ENCODE results near the gene KRT86. TPM values are rescaled to one million over a fixed set of nuclear protein-coding genes. Genes with fewer than 3 reads are reported as not detected.

KRT86 gene
- total RNA-seq, 4 donors from 2014 or later: 3.6 TPM; not detected in 3

GRCh38 chr12:52267266-52267665 is 7.2 kb upstream of the KRT86 start:
- Histone ChIP-seq H3K4me3 (no peak overlapping the region), H3K27me3 (peaks cover 5% of the 10 kb centered on the region), H3K4me1 (no peaks in the 10 kb centered on the region), H3K36me3 (no peaks in the 10 kb centered on the region), H3K27ac (no peak overlapping the region), H3K9me3 (no peaks in the 10 kb centered on the region)
- no peak for DNase-seq
- TF ChIP-seq POLR2A (IDR thresholded peaks at IDR 0.05) (no peak), EP300 (IDR thresholded peaks at IDR 0.05; ENCODE audit: low read depth) (no peak), POLR2AphosphoS5 (IDR thresholded peaks at IDR 0.05) (no peak), CTCF (IDR thresholded peaks at IDR 0.05) (no peak)
- in situ Hi-C loops (cut with MboI; ENCODE audit: low pct_ligation_motif_present in 1 of 4, low pct_unique_long_range_greater_than_20kb in 1 of 4, low sequenced_read_pairs in 3 of 4): no loop called here
- intact Hi-C loops (cut with DNase I; ENCODE audit: low total_unique reads): no loop called here
- WGBS, 2 donors (ENCODE audit: low coverage in 1 of 2): 79% methylated on average over 3 of the region's 3 CpGs; no CpG with 5 or more reads in 1 of the 2 donors

GRCh38 chr12:52267699-52268098 is 6.7 kb upstream of the KRT86 start:
- no peak for DNase-seq
- intact Hi-C loops (cut with DNase I; ENCODE audit: low total_unique reads): no loop called here
- Histone ChIP-seq H3K27me3 (peaks cover 5% of the 10 kb centered on the region), H3K36me3 (no peaks in the 10 kb centered on the region), H3K9me3 (no peaks in the 10 kb centered on the region), H3K4me3 (no peak overlapping the region), H3K27ac (no peak overlapping the region), H3K4me1 (no peaks in the 10 kb centered on the region)
- in situ Hi-C loops (cut with MboI; ENCODE audit: low pct_ligation_motif_present in 1 of 4, low pct_unique_long_range_greater_than_20kb in 1 of 4, low sequenced_read_pairs in 3 of 4): no loop called here
- WGBS, 2 donors (ENCODE audit: low coverage in 1 of 2): 61 to 80% methylated on average over 2 to 3 of the region's 3 CpGs
- TF ChIP-seq CTCF (IDR thresholded peaks at IDR 0.05) (no peak), POLR2A (IDR thresholded peaks at IDR 0.05) (no peak), POLR2AphosphoS5 (IDR thresholded peaks at IDR 0.05) (no peak), EP300 (IDR thresholded peaks at IDR 0.05; ENCODE audit: low read depth) (no peak)

- Histone ChIP-seq H3K27ac (no peak overlapping the region), H3K4me3 (no peak overlapping the region), H3K4me1 (no peaks in the 10 kb centered on the region), H3K9me3 (no peaks in the 10 kb centered on the region), H3K27me3 (peaks cover 5% of the 10 kb centered on the region), H3K36me3 (no peaks in the 10 kb centered on the region)
- TF ChIP-seq EP300 (IDR thresholded peaks at IDR 0.05; ENCODE audit: low read depth): no peak
- TF ChIP-seq POLR2AphosphoS5 (IDR thresholded peaks at IDR 0.05): no peak
- TF ChIP-seq CTCF (IDR thresholded peaks at IDR 0.05): no peak
- TF ChIP-seq POLR2A (IDR thresholded peaks at IDR 0.05): no peak
- in situ Hi-C loops (cut with MboI; ENCODE audit: low pct_ligation_motif_present in 1 of 4, low pct_unique_long_range_greater_than_20kb in 1 of 4, low sequenced_read_pairs in 3 of 4): no loop called here
- 79 to 83% methylated on average over 1 to 2 of the region's 2 CpGs for WGBS, 2 donors (ENCODE audit: low coverage in 1 of 2)
- intact Hi-C loops (cut with DNase I; ENCODE audit: low total_unique reads): no loop called here
- no peak for DNase-seq
These were observed 6.2 kb upstream of the KRT86 start for GRCh38 chr12:52268212-52268611.

- intact Hi-C loops (cut with DNase I; ENCODE audit: low total_unique reads): loop anchor here (10.0 kb wide), 1 partner anchor 116 kb away; no protein-coding TSS in a partner anchor
These were observed 3.8 kb upstream of the KRT86 start for GRCh38 chr12:52270541-52271070.

More at GRCh38 chr12:52270541-52271070, 3.8 kb upstream of the KRT86 start:
- no peaks in the 10 kb centered on the region for H3K36me3 ChIP-seq
- no peaks in the 10 kb centered on the region for H3K4me1 ChIP-seq
- WGBS, 2 donors (ENCODE audit: low coverage in 1 of 2): 86% methylated on average over 6 of the region's 6 CpGs; no CpG with 5 or more reads in 1 of the 2 donors
- peaks cover 9% of the 10 kb centered on the region for H3K27me3 ChIP-seq
- H3K9me3 ChIP-seq: no peaks in the 10 kb centered on the region
- H3K27ac ChIP-seq: no peak overlapping the region
- in situ Hi-C loops (cut with MboI; ENCODE audit: low pct_ligation_motif_present in 1 of 4, low pct_unique_long_range_greater_than_20kb in 1 of 4, low sequenced_read_pairs in 3 of 4): no loop called here
- no peak for TF ChIP-seq EP300 (IDR thresholded peaks at IDR 0.05; ENCODE audit: low read depth)
- TF ChIP-seq POLR2AphosphoS5 (IDR thresholded peaks at IDR 0.05): no peak
- no peak for TF ChIP-seq POLR2A (IDR thresholded peaks at IDR 0.05)
- no peak for TF ChIP-seq CTCF (IDR thresholded peaks at IDR 0.05)
- no peak overlapping the region for H3K4me3 ChIP-seq
- no peak for DNase-seq

Measured in transverse colon (tissue), 4 donors.